HG03575 (cell line): ENCODE data around the gene NAPG.

ENCODE experiments used
- ATAC-seq: cut with Tn5 transposase; IDR thresholded peaks from one replicate; pipeline ENCODE4 v1.9.1; 2021; ENCODE audit not compliant: unreplicated experiment, insufficient number of reproducible peaks, low FRiP score; ENCODE audit errors: extremely low read depth

NAPG gene

DNA sequence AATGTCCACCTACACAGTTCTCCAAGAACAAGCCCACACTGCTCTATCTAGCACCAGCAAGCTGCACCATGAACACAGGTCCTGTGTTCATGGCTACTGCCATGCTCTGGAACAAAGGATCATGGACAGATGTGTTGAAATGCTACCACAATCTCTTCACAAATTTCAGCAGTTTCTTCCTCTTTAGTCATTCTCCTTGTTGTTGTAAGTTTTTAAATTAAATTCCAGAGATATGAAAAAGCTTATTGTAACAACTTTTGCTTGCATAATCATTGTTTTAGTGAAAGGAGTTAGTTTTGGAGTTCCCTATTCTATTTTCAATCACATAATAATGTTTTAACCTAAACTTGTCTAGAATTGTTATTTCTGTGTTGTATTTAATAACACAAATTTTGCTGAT is 17.2 kb upstream of the NAPG start:
- no peak for ATAC-seq

DNA sequence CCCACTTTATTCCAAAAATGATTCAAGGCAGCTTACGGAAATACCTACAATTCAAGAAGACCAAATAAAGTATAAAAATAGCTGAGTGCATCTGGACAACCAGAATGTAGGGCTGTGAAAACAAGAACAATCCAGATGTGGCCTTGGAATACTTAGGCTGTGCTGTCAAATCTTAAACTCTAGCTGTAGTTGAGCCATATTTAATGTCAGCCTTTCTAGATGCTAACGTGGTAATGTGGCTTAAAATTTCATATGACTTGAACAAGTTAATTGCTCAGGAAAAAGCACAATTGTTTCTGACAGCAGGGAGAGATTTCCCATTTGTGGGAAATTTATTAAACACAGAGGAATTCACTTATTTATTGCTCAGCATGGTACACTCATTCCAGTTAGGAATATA is 14.6 kb upstream of the NAPG start:
- ATAC-seq: no peak

DNA sequence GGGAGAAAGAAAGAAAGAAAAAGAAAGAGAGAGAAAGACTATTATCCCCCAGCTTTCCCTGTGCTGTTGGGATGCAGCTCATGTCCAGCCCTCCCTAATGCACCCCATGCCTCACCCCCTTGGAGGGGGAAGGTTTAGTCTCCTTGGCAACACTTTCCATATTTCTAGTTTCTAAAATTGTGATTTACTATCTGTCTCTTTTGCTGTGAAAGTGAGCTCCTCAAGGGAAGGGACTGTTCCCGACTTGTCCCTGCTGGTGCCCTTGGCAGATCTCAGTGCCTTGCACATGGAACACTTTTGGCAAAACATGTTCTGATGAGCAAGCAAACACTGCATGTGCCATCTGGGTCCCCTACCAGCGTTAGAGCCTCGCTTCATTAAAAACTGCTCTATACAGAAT is 11.7 kb upstream of the NAPG start:
- ATAC-seq: no peak

DNA sequence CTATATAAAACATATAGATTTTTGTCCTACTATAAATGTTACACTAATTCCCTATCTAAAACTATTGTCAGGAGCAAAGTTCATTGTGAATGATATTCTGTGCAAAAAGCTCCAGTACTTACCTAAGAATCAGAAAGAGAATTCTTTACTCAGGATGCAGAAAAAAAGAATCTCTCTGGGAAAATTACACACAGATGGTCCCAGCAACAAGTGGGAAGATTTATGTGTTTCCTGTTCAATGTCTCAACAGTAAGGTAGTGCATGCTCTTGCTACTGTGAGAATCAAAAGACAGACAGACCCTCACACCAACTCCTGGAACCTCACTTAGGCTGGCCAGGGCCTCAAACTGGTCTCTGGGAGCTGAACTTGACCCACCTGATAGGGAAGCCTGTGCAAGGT is 11.2 kb upstream of the NAPG start:
- ATAC-seq: no peak

DNA sequence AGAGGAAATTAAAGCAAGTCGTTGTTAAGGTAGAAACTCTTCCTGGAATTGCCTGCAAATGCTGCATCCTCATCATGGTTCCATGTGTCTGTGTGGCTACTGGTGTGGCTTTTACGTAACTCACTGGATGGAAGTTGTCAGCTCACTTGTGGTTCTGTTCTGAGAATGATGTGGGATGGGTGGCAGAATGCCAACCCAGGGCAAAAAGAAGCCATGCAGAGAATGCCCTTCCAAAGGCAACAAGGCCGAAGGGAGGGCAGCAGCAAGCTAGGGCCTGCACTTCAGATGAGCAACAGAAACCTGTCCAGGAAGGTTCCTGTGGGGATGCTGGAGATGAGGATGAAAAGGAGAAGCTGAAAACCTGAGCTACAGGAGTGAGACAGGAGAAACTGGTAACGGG is 10.4 kb upstream of the NAPG start:
- no peak for ATAC-seq

DNA sequence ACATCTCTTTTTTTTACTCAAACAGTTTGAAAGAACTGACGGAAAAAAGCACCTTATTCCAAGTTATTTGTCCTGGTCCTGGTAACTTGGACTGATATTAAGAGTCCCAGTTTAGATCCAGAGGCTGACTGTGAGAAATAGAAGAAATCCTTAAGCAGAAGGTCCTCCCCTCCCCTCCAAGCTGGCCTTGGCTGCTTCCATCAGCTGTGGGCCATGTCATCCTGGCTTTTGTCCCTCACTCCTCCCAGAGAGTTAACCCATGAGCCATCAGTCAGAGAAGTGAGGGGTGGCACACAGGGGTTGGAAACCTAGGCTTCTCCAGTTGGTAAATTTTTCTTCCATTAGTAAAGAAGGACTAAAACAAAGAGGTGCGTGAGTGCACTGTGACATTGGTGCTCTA is 9.7 kb upstream of the NAPG start:
- no peak for ATAC-seq

DNA sequence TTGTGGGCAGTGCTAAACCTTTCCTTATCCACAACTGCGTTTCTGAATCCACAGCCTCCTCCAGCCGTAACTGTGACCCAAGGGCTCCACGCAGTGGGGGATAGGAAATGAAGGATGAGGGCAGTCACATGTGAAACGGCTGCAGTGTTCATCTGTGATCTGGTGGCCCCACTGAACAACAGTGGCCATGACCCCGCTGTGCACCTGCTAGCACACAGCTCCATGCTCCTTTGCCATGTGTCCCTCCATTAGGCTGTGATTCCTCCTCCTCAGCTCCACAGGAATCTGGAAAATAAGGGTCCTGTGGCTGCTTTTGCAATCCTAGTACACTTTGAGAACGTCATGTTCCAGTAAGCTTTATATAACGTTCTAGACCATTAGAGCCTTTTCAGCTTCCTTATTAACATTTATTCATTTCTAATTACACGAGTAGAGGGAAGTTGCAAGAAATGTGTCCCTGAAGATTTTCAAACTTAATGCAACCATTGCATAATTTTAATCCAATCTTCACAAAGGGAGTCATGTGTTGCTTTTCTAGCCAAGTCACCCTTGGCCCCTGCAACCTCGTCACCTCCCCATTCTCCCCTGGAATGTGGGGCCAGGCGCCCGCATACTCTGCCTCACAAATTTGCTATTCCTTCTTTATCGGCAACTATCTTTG is 7.1 kb upstream of the NAPG start:
- ATAC-seq: no peak

DNA sequence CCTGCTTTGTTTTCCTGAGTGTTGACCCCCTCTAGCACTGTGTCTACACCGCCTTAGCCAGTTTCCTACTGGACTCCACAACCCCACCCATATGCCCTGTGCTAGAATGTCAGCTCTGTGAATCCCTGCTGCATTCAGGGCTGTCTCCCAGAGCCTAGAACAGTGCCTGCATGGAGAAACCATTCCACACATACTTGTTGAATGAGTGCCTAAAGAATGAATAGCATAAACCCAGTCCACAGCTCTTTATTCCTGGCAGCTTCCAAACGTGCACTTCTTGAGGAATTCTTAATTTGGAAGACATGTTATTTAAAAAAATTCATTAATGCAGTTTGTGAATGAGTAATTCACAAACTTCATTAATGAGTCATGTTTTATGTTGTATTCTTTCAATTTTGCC is 6.5 kb upstream of the NAPG start:
- ATAC-seq: no peak

DNA sequence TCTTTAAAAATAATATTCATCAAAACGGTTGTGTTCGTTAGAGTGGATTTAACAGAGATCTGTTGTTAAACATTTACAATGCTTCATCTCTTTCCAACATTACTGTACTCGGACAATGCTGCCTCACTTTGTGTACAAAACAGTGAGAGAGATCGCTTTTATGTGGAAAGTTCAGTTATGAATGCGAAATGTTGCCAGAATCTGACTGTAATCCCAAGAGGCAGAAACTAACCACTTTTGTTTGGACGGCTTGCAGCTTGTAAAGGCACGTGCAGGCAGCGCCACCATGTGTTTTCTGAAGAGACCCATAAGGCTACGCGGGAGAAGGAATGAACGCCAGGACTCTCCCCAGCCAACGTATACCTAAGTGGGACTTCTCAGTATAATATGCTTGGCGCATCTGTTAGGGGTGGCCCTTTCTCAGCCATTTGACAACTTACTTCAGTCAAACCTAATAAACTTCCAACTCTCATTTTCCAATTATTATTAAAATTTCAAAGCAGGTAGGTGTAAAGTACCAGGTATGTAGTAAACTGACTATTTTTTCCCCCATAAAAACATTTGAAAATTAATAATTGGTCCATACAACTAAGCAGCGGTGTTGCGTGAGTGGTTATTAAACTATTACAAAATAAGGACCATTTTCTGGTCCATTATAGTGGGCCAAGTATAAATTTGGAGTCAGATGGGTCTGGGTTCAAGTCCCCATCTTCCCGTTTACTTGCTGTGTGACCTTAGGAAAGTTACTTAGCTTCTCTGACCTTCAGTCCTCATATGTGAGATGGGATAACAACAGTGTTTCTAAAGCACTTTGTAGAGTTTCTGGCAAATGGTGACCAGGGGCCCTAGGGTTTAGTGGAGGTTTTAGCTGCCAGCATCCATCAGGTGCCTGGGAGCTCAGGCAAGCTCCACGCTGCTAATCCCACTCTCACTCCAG is 5.6 kb upstream of the NAPG start:
- no peak for ATAC-seq

DNA sequence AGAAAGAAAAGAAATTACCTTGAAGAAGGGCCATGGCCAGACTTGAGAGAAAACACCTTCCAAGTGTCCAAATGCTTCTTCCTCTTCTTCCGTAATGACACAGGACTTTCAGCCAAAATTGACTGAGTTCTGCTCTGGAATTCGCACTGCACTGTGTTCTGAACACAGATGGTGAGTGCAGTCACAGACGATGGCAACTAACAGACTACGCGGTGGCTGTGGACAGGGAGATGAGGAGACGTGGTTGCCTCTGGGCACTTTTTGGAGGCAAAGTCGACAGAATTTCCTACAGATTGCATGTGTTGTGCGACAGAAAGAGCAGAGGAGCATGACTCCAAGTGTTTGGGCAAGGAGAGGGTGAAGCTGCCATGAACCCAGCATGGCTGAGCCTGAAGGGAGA is 4.3 kb upstream of the NAPG start:
- no peak for ATAC-seq

DNA sequence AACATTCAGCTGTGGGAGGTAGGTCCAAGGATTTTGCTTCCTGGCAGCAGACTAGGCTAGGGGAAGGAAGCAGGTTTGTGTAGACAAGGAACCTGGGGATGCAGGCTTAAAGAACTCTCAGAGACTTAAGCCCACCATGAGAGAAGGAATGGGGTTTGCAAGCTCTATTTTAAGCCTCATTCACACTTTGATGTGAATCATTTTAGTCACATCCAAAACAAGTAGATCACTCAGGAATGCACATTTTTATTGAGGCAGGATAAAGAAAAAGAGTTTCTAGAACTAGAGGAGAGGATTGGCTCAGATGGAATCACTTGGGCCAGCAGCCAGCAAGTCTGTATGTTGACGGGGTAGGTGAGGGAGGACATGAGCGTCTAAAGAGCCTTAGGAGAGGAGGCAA is 3.3 kb upstream of the NAPG start:
- no peak for ATAC-seq

DNA sequence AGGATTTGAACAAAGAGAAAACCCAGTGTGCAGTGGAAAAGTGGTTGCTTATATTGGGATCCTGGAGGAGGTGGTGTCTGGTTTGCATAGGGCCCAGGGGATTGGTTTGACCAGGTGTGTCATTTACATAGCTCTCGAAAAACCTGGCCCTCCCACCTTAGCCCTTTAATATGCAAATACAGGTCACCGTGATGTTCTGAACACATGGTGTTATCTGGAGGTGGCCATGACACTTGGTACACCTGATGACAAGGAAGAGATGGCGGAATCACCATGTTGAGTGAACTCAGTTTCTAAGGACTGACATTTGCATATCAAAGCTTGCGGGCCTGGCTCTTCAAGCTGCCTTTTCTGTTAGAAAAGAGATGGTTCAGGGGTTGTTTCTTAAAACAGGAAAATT is 2.3 kb upstream of the NAPG start:
- no peak for ATAC-seq

DNA sequence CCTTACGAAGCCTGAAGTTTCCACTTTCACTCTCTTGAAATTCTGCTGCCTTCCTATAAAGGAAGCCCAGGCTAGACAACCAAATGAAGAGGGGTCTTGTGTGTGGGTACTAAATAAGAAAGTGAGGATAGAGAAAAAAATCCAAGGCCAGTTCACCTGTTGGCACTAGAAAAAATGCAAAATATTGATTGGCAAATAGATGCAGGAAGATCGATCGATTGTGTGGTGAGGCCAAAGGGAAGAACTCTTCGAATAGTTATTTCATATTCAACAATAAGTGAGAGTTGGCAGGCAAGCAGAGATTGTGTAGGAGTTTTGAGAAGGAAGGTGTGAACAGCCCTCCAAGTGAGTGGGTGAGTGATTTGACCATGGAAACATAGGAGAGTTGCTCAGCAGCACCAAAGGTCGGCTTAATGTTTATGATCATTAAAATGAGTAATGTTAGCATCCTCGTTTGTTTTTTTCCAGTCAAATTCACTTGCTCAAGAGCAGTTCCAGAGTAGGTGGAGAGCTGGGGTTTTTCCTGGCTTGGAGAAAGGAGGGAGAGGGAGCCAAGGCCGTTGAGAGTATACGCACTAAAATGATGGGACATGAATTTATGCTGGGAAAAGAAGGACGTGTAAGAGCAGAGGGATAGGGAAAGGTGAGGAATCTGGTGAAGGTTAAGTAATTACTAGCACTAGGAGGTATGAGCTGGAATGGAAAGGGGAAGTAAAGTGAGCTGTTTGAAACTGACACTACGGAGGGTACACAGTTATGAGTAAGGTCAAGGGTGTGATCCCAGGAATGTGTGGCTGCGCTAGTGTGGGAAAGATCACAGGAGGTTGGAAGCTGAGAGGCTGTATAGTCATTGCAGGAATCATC is 1.1 kb upstream of the NAPG start:
- no peak for ATAC-seq

DNA sequence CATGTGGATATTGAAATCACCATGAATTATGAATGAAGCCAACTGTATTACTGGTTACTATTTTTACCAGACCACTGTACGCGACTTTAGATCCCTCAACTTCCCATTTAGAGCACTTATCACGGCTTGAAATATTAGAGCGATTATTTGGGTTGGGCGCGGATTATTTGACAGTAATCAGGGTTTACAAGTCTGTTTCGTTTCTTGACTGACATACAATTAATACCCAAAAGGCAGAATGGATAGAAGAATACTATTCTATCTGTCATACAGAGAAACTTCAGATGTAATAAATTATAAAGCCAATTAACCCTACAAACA is 496 bp upstream of the NAPG start:
- ATAC-seq: no peak

DNA sequence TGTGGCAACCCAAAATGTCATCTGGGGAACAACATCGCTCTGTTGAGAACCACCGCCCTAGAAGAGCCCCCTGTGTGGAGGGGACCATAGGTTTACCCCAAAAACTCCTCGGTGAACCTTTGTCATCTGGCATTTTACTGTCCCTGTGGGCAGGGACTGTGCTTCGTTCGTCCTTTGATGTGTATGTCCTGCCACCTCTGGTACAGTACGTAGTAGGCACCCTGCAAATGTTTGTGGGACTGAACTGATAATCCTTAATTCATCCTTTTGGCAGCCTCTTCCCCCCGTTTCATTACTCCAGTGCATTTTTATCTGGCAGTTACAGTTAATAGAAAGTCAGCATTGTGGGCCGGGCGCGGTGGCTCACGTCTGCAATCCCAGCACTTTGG is 728 bp downstream of the NAPG start:
- peak; percentile 11 for ATAC-seq

DNA sequence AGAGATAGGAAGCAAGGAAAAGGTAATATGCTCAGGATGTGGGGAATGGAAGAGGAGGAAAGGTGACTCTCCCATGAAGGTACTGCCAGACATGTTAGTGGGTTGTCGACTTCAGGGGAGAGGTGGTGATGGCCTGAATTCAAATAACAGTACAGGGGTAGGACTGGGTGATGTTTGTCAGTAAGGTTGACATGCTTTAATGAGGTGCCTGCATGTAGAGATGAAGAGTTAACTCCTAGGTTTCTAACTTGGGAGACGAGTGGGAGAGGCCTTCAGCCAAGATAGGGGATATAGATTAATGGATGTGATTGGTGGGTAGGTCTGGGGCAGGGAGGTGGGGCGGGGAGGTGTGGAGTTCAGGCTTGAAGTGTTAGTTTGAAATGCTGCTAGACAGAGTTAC is 2.6 kb downstream of the NAPG start:
- no peak for ATAC-seq

DNA sequence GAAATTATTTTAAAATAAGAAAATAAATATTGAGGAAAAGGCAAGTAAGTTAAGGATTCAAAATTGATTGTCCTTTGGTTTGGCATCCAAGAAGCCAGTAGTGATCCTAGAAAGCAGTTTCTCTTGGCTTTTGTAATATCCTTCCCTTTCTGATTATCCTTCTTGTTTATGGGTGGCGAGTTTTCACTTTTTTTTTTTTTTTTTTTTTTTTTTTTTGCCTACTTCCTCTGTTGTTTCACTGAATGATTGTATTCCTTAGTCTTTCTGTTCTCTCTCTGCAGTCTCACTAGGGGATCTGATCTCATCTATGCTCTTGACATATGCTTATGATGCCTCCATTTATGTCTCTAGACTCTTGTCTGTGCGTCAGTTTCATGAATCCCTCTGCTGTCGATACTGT is 4.2 kb downstream of the NAPG start:
- ATAC-seq: no peak

DNA sequence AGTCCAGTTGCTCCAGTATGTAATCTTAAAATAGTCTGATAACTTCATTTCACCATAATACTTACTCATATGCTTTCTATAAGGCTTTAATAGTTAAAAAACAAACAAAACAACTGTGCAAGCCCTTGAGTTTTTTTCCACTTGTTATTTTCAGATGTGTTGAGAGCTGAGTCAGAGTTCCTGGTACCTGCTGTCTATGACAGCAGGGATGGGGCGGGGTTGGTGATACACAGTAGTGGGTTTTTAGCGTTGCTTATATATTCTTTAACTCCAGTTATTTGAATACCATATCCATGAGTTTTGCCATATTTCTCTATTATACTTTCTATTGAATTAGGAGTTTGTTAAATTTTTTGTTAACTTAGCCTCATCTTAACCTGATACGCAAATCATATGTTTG is 5.0 kb downstream of the NAPG start:
- no peak for ATAC-seq

DNA sequence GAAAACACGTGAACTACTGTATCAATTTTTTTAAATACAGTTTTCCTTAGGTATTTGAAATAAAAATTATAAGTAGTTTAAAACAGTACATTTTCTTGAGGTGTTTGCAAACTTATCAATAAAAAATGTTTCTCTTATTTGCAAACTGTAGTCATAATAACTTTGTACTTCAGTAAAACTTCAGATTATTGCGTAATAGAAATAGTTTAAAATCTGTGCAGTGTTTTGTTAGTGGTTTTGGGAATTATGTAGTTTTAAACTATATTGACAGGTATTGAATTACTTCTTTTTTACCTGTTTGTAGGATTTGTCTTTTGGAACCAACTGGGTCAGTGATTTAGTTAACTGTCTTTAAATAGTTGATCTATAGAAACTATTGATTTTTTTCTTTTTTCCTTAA is 7.3 kb downstream of the NAPG start:
- ATAC-seq: no peak

DNA sequence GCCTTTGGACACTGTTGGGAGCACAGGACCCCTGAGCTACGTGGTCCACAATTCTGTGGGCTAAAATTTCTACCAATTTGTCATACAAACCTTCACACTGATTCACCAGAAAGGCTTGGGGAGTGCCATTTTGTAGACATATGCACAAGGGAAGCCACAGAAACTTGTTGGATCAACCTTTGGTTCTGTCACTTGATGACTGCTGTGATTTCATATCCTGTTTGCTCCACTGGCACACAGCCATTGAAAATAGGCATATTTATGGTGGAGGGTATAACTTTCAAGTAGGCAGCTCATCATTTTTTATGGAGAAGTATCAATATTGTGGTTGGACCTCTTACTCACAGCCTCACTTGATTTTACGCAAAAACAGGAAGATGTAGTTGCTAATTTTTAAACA is 10.5 kb downstream of the NAPG start:
- no peak for ATAC-seq
